SJSA1 (cell line): ENCODE data around the gene WFIKKN2. TPM values are rescaled to one million over a fixed set of nuclear protein-coding genes. Genes with fewer than 3 reads are reported as not detected.
"Not testable (repeated sequence)": the region's sequence is repeated elsewhere in the genome, so short reads cannot be mapped to it uniquely, and the experiment has no call there.

Experiments used
- DNase-seq, 2 experiments: peaks; one replicate each; pipeline ENCODE4 v3.0.0-alpha.2; 2015 to 2020; ENCODE audit warnings: low spot score in 2 of 2, low read depth in 1 of 2
- H3K27ac ChIP-seq: fragments of 250-450 bp; sonication (Bioruptor Pico); 2 replicates; pipeline ENCODE4 v1.5.1; 2020; ENCODE audit warnings: mild to moderate bottlenecking, moderate library complexity
- H3K27me3 ChIP-seq: fragments of 250-450 bp; sonication (Bioruptor Pico); replicated peaks from 2 replicates; pipeline ENCODE4 v1.5.1; 2020; ENCODE audit warnings: mild to moderate bottlenecking, moderate library complexity
- H3K36me3 ChIP-seq: fragments of 250-450 bp; sonication (Bioruptor Pico); 2 replicates; pipeline ENCODE4 v1.5.1; 2020; ENCODE audit warnings: mild to moderate bottlenecking
- H3K4me1 ChIP-seq: fragments of 250-450 bp; sonication (Bioruptor Pico); replicated peaks from 2 replicates; pipeline ENCODE4 v1.6.1; 2021; ENCODE audit warnings: mild to moderate bottlenecking
- H3K4me3 ChIP-seq: fragments of 250-450 bp; sonication (Bioruptor Pico); 2 replicates; pipeline ENCODE4 v1.5.1; 2020; ENCODE audit warnings: mild to moderate bottlenecking
- H3K9me3 ChIP-seq: fragments of 250-450 bp; sonication (Bioruptor Pico); replicated peaks from 2 replicates; pipeline ENCODE4 v1.5.1; 2020; ENCODE audit warnings: mild to moderate bottlenecking
- total RNA-seq: library from RNA; depleted of rRNA; stranded (reverse); fragments of >200 nt; shearing (Covaris generic); gene quantifications from 2 replicates; pipeline ENCODE4 v1.2.3, GENCODE V29; 2014

Gene WFIKKN2
- total RNA-seq, 1 experiment from 2014 or later = not detected

GRCh38 chr17:50843150-50843905, 7.9 kb downstream of the WFIKKN2 start:
- Histone ChIP-seq H3K36me3 (no peaks in the 10 kb centered on the region), H3K9me3 (no peaks in the 10 kb centered on the region), H3K27ac (no peak overlapping the region), H3K4me3 (no peak overlapping the region), H3K4me1 (no peaks in the 10 kb centered on the region), H3K27me3 (no peaks in the 10 kb centered on the region)
- DNase-seq = peak in 1 of 2 experiments; percentile 40

GRCh38 chr17:50844117-50844700, 8.8 kb downstream of the WFIKKN2 start:
- Histone ChIP-seq H3K27ac (no peak overlapping the region), H3K36me3 (no peaks in the 10 kb centered on the region), H3K4me1 (no peaks in the 10 kb centered on the region), H3K9me3 (no peaks in the 10 kb centered on the region), H3K4me3 (no peak overlapping the region), H3K27me3 (no peaks in the 10 kb centered on the region)
- DNase-seq = peak in 1 of 2 experiments; percentile 41

GRCh38 chr17:50845240-50846147, 10.1 kb downstream of the WFIKKN2 start:
- Histone ChIP-seq H3K27me3 (no peaks in the 10 kb centered on the region), H3K4me1 (no peaks in the 10 kb centered on the region), H3K9me3 (no peaks in the 10 kb centered on the region), H3K27ac (no peak overlapping the region), H3K36me3 (no peaks in the 10 kb centered on the region), H3K4me3 (no peak overlapping the region)
- peak in 1 of 2 experiments; percentile 38 for DNase-seq

- DNase-seq = no peak
- Histone ChIP-seq H3K4me1 (peaks cover 10% of the 10 kb centered on the region), H3K9me3 (no peaks in the 10 kb centered on the region), H3K27ac (no peak overlapping the region), H3K27me3 (no peaks in the 10 kb centered on the region), H3K36me3 (no peaks in the 10 kb centered on the region), H3K4me3 (no peak overlapping the region)
Measured at GRCh38 chr17:50847566-50847965, 12.2 kb downstream of the WFIKKN2 start.

GRCh38 chr17:50848039-50848438, 12.7 kb downstream of the WFIKKN2 start:
- Histone ChIP-seq H3K27ac (no peak overlapping the region), H3K9me3 (no peaks in the 10 kb centered on the region), H3K4me1 (peaks cover 11% of the 10 kb centered on the region), H3K36me3 (no peaks in the 10 kb centered on the region), H3K4me3 (no peak overlapping the region), H3K27me3 (no peaks in the 10 kb centered on the region)
- DNase-seq = no peak

- Histone ChIP-seq H3K4me1 (peaks cover 11% of the 10 kb centered on the region), H3K4me3 (no peak overlapping the region), H3K27ac (no peak overlapping the region), H3K27me3 (no peaks in the 10 kb centered on the region), H3K36me3 (no peaks in the 10 kb centered on the region), H3K9me3 (no peaks in the 10 kb centered on the region)
- DNase-seq = no peak
Measured at GRCh38 chr17:50848711-50849110, 13.3 kb downstream of the WFIKKN2 start.

GRCh38 chr17:50850640-50851039, 15.3 kb downstream of the WFIKKN2 start:
- H3K4me1 ChIP-seq = peaks cover 11% of the 10 kb centered on the region
- H3K36me3 ChIP-seq = no peaks in the 10 kb centered on the region
- no peaks in the 10 kb centered on the region for H3K27me3 ChIP-seq
- H3K4me3 ChIP-seq = no peak overlapping the region
- no peaks in the 10 kb centered on the region for H3K9me3 ChIP-seq
- no peak for DNase-seq
- no peak overlapping the region for H3K27ac ChIP-seq

- H3K4me1 ChIP-seq = peaks cover 11% of the 10 kb centered on the region
- H3K4me3 ChIP-seq = no peak overlapping the region
- no peaks in the 10 kb centered on the region for H3K36me3 ChIP-seq
- no peaks in the 10 kb centered on the region for H3K9me3 ChIP-seq
- H3K27me3 ChIP-seq = no peaks in the 10 kb centered on the region
- no peak overlapping the region for H3K27ac ChIP-seq
- DNase-seq = no peak
Measured at GRCh38 chr17:50853015-50853615, 17.7 kb downstream of the WFIKKN2 start.

- Histone ChIP-seq H3K36me3 (no peaks in the 10 kb centered on the region), H3K4me3 (no peak overlapping the region), H3K4me1 (peaks cover 11% of the 10 kb centered on the region), H3K27me3 (no peaks in the 10 kb centered on the region), H3K9me3 (no peaks in the 10 kb centered on the region), H3K27ac (no peak overlapping the region)
- no peak for DNase-seq
Measured at GRCh38 chr17:50853781-50854180, 18.4 kb downstream of the WFIKKN2 start.

- Histone ChIP-seq H3K27me3 (no peaks in the 10 kb centered on the region), H3K27ac (no peak overlapping the region), H3K4me3 (no peak overlapping the region), H3K4me1 (peaks cover 11% of the 10 kb centered on the region), H3K9me3 (no peaks in the 10 kb centered on the region), H3K36me3 (no peaks in the 10 kb centered on the region)
- no peak for DNase-seq
Measured at GRCh38 chr17:50855708-50856330, 20.4 kb downstream of the WFIKKN2 start.

GRCh38 chr17:50856431-50856830, 21.0 kb downstream of the WFIKKN2 start:
- Histone ChIP-seq H3K9me3 (no peaks in the 10 kb centered on the region), H3K4me1 (peaks cover 11% of the 10 kb centered on the region), H3K4me3 (no peak overlapping the region), H3K27ac (no peak overlapping the region), H3K36me3 (peaks cover under 1% of the 10 kb centered on the region; the same call in 1 of the 2 replicates), H3K27me3 (no peaks in the 10 kb centered on the region)
- no peak for DNase-seq

- DNase-seq = no peak
- Histone ChIP-seq H3K4me3 (no peak overlapping the region), H3K36me3 (peaks cover 21% of the 10 kb centered on the region), H3K4me1 (no peaks in the 10 kb centered on the region), H3K27ac (no peak overlapping the region), H3K27me3 (no peaks in the 10 kb centered on the region), H3K9me3 (no peaks in the 10 kb centered on the region)
Measured at GRCh38 chr17:50858486-50859225, 23.3 kb downstream of the WFIKKN2 start.

GRCh38 chr17:50859727-50860126, 24.3 kb downstream of the WFIKKN2 start:
- H3K36me3 ChIP-seq = peaks cover 21% of the 10 kb centered on the region
- not testable (repeated sequence) for DNase-seq, H3K27ac ChIP-seq, H3K9me3 ChIP-seq, H3K4me1 ChIP-seq, H3K27me3 ChIP-seq, H3K4me3 ChIP-seq
